ENCODE measurements around the gene SEMA5A. TPM values are rescaled to one million over a fixed set of nuclear protein-coding genes. Genes with fewer than 3 reads are reported as not detected.

Gene SEMA5A
- total RNA-seq, 2 donors from 2014 or later: 16.2 to 19.7 TPM

DNA sequence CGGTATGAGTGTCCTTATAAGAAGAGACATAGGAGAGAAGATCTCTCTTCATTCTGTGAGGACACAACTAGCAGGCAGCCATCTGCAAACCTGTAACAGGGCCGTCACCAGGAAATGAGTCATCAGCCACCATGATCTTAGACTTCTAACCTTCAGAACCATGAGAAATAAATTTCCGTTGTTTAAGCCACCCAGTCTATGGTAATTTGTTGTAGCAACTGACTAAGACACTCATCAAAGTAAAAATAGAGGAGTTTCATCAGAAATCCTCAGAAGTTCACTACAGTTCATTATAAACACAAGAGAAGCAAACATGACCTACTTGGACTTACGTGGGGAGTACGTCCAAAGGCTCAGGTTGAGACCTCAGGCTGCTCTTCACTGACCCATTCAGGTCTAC, 357.7 kb downstream of the SEMA5A start:
- ATAC-seq (no peak), DNase-seq (no peak)
- intact Hi-C loops (cut with DNase I): no loop called here

DNA sequence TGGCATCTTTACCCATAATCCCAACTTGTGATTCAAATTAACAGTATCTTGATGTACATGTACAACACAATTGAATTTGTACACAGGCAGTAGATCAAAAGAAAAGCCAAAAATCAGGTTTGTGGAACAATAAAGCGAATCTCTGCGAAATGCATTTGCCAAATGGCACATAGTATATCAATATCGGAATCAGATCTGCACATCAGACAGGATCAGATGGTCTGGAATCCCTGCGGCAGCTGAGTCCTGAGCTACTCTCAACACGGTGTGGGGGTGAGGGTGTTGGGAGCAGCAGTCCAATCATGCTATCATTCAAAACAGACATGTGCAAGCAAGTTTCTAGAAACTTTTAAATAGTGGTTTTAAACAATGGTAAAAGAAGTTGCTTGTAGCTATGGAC, 358.3 kb downstream of the SEMA5A start:
- ATAC-seq (no peak), DNase-seq (no peak)
- intact Hi-C loops (cut with DNase I): no loop called here

DNA sequence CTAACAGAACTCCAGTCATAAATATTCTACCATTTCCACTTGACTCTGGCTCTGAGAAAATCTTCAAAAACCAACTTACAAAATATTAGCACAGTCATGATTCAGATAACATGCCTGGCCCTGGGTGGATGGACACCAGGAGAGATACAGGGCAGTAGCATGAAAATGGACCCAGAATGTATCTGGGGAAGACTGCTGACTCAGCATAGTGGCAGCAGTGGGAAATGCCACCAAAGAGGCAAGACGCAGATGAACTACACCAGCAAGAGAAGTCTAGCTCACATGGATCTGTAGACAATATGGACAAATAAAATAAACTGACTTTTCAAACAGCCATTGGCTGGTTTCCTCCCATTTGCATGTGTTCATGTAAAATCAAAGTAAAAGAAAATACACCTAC, 359.8 kb downstream of the SEMA5A start:
- ATAC-seq (no peak), DNase-seq (no peak)
- intact Hi-C loops (cut with DNase I): no loop called here

DNA sequence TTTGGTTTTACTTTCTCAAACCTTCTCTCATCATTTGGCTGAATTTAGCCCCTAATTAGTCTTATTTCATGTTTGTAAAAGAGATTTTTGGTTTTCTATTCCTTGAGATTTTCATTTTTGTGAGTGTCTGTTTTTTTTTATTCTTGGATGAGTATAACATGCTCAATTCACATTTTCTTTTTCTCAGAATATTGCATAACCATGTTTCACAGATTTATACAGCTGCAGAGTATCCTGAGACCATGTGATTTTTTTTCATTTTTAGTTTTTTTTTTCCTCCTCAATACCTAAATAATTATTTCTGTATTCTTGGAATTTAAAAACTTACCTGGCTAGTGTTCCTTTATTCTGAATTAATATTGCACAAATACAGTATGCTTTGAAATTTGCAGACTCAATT, 361.9 kb downstream of the SEMA5A start:
- intact Hi-C loops (cut with DNase I): no loop called here
- ATAC-seq (no peak), DNase-seq (no peak)

DNA sequence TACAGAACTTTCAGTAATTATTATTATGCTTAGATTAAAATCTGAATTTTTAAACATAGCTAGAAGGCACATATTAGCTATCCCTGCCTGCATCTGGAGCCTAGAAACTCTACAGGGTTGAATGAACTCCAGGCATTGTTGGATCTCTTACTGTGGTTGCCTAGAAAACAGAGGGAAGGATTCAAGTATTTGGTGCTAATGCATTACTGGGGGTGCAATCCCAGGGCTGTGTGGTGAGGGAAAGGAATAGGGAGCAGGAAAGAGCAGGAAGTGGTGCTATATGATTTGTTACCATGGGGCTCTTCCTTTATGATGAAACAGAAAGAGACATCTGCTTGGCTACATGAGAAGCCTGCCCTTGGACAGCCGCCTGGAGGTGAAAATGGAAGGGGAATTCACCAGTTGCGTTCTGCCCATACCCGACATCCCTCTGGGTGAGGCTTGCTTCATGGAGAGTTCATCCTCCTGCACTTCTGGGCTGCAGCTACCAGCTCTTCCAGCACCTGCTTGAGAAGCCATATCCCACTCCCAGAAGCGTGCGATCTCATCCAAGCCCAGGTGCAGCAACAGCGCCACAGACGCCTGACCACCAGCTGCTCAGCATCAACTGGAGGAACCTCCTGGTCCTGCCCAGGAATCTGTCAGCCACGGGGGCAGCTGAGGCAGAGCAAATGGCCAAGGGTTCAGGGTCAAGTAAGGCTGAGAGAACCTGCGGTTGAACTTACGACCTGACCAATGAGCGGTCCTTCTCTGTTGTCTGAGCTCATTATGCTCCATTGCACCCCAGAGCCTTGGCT, 362.8 kb downstream of the SEMA5A start:
- ATAC-seq (no peak), DNase-seq (no peak)
- intact Hi-C loops (cut with DNase I): no loop called here

DNA sequence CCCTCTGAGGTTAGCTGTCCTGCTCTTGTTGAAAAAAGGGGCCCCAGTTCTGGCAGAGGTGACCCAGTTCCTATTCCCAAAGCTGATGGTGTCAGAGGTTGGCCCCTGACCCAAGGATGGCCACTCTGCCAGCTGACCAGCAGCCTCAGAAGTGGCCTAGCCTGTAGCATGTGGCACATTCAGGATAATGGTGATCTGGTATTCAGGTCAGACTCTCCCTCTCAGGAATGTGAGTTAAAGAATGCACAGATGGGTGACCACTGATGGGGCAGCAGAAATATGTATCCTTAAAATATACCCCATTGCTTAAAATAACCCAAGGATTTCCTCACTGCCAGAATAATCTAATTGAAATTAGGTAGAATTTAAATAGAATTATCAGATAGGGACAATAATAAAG, 369.2 kb downstream of the SEMA5A start:
- no peak for DNase-seq
- no peak for ATAC-seq
- intact Hi-C loops (cut with DNase I): no loop called here

DNA sequence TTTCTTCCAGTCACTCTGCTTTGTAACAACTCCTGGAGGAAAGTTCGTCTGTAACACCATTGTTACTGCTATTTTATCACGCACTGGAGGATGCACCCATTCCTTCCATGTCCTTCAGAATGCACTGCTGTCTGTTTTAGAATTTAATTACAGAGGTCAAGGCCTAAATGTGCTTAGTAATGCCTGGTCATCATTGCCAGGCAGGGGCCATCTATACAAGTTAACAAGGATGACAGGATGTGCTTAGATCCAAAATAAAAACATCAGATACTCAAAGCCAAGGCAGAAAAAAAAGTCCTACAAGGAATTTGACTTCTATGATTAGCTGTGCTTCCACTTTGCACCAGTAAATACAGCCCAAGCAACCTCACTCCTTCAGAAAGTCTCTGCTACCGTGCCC, 371.4 kb downstream of the SEMA5A start:
- no peak for DNase-seq
- no peak for ATAC-seq
- intact Hi-C loops (cut with DNase I): no loop called here

DNA sequence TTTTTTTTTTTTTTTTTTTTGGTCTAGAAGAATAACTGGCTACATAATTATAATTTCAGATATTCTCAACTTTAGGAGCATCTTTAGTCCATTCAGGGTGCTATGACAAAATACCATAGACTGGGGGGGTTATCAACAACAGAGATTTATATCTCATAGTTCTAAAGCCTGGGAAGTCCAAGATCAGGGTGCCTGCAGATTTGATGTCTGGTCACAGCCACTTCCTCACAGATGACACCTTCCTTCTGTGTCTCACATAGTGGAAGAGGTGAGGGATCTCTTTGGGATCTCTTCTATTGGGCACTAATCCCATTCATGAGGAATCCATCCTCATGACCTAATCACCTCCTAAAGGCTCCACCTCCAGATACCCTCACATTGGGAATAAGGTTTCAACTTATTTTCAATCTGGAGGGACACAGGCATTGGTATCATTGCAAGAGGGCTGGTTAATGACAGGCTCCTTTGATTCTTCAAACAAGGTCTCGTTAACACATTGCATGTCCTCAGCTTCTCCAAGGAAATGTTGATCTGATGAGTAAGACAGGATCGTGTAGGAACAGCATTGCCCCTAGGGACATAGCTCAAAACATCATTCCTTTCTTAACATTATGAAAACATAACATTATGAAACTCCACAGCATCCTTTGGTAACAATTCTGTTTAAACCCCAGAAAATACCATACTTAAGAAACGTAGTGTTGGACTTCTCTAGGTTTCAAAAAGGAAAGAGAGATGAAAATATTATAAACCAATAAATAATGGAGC, 372.4 kb downstream of the SEMA5A start:
- ATAC-seq (no peak), DNase-seq (no peak)
- intact Hi-C loops (cut with DNase I): no loop called here

DNA sequence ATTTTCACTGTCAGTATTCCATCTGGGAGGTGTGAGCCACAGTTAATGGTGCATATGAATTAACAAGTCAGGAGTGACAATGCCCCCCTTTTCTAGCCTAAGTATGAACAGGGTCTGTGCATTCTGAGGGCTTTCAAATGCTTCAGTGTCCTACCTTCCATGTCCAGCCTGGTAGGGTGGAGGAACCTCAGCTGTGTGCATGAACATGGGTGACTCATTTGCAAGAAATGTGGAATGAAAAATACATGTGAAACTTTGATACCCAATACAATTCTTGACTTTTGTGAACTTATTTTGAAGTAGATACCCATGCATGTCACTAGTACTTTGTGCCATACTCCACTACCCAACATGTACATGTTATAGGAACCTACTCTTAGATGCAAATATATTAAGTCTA, 375.8 kb downstream of the SEMA5A start:
- no peak for DNase-seq
- ATAC-seq: no peak
- intact Hi-C loops (cut with DNase I): no loop called here

DNA sequence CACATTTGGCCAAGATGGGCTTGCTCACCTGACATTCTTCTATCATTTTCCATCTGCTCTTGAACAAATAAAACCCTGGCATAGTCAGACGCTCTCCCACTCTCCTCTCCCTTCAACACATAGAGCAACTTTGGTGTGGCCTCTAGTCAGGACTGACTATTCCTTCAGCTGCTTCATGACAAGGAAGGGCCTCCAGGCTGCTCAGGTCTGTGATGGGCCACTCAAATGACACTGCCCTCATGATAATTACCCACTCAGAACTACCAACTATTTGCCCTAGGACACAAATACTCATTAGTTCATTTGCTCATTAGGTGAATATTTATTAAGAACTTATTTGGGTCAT, 376.3 kb downstream of the SEMA5A start:
- DNase-seq (no peak), ATAC-seq (no peak)
- intact Hi-C loops (cut with DNase I): no loop called here

DNA sequence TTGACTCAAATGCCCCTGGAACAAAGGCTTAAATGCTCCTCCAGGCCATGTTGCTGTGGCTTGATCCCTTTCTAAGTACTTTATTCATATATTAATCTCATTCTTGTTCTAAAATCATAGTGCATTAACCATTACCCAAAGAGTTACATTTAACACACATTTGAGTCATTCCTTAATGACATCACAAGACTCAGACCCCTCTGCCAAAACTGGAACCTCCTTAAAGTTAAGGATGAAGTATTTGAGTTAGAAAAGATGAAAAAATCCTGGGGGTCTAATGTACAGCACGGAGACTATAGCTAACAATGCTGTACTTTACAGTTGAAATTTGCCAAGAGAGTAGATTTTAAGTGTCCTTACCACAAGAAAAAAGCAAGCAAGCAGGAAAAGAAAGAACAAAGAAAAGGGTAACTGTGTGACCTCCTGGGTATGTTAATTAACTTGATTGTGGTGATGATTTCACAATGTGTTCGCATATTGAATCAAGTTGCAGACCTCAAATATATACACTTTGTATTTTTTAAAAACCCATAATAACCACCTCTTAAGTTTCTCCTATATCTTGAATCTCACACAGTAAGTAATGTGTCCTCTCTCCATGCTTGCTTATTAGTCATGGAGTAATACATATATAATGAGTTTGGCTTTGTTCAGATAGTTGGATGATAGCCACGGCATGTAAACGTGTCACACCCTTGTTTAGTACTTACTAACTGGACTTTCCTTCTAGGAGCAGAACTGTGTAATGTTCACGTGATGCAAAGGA, 376.9 kb downstream of the SEMA5A start:
- DNase-seq (no peak), ATAC-seq (no peak)
- intact Hi-C loops (cut with DNase I): no loop called here

DNA sequence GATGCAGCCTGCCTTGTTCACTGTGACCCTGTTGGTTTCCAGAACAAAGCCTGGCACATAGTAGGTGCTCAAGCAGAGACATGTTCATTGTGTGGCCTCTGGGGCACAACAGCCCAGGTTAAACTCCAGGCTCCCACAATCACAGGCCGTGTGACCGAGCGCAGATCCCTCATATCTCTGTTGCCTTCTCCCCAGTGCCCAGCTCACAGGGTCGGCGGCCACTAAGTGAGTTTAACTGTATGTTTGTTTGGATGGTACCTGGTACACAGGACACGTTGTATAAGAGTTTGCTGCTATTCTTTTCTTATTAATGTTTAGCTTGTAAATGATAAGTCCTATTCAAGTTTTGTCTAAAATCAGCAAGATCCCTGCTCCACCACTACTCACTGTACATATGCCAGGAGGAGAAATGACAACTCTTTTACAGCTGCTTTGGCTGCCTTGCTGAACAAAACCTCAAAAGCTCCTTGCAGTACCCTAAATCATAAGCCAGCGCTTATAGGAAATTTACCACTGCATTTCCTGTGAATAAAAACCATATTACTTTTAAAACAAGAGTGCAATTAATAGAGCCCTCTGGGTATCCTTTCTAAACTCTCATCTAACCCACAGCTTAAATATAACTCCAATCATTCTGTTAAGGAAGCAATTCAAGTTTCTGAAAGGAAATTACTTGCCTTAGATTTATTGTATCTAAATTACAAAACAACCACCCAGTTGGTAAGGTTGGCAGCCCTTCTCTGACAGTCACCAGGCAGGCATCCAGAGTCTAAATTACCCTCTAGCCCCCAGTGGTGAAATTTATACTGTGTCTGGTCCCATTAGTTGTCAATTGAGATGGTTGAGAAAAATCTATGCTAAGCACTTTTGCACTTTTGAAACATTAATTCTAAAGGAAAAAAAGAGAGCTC, 379.4 kb downstream of the SEMA5A start:
- DNase-seq (no peak), ATAC-seq (no peak)
- intact Hi-C loops (cut with DNase I): no loop called here

DNA sequence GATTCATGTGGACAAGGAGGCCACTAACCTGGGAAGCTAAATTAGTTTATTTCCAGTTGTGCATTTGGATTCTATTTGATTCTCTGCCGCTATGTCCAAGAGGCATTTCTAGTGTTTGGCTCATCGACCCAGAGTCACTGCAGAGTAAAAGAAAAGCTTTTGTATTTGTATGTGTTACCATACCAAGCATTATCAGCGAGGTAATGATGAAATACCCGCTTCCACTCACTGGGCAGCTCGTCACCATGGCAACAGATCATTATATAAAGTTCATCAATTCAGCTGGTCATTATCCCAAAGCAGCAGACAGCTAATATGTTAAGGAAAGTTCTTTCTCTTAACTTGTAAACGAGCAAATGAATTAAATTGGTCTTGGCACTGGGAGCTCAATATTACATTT, 380.3 kb downstream of the SEMA5A start:
- intact Hi-C loops (cut with DNase I): no loop called here
- DNase-seq: no peak

DNA sequence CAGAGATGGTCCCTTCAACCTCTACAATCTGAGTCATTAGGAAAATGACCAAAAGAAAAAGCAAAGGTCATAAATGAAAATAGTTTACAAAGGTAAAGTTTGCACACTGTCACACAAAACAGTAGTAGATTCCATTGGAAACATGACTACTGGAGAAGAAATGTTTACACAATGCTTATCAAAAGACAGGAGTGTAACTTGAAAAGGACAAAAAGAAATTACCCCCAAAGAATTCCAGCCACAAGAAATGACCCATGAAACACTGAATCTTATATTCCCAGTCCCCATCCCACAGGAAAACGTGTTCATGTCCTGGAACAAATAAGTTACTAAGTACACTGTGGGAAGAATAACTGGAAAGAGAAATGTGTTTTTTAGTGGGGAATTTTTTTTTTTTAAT, 385.1 kb downstream of the SEMA5A start:
- no peak for DNase-seq
- no peak for ATAC-seq
- intact Hi-C loops (cut with DNase I): no loop called here

More for the DNA sequence above, 380.3 kb downstream of the SEMA5A start:
- ATAC-seq: no peak

DNA sequence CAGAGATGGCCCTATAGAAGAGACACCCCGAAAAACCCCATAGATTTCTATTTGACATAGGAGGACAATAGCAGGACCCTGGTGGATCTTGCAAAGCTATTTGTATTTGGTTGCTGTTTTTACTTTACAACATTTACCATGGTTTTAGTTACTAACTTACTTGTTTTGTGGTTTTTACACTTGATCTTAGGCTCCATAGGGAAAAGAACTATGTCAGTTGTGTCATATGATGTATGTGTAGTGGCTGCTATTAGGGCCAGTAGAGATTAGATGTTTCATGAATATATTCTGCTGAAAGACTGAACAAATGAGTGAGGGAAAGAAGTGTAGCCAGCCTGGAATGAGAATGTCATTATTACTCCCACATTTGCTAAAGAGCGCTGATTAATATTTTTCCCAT, 388.1 kb downstream of the SEMA5A start:
- no peak for ATAC-seq
- intact Hi-C loops (cut with DNase I): no loop called here
- DNase-seq: no peak

DNA sequence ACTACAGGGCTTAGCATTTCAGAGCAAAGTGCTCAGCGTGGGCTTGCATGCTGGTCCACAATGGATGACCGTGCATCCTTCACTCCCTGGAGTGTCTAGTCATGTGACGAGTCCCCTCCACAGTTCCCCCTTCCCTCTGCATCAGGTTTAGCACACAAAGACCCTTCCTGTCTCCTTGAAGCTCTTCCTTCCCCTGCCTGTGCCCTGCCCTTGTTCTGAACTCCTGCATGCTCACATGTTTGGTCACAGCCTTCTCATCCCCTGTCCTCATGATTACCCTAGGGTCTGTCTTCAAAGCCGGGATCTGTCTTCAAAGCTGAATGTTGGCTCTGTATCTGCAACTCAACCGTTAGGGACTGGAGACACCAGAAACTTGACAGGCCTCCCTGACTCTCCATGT, 388.9 kb downstream of the SEMA5A start:
- no peak for DNase-seq
- intact Hi-C loops (cut with DNase I): no loop called here
- no peak for ATAC-seq

DNA sequence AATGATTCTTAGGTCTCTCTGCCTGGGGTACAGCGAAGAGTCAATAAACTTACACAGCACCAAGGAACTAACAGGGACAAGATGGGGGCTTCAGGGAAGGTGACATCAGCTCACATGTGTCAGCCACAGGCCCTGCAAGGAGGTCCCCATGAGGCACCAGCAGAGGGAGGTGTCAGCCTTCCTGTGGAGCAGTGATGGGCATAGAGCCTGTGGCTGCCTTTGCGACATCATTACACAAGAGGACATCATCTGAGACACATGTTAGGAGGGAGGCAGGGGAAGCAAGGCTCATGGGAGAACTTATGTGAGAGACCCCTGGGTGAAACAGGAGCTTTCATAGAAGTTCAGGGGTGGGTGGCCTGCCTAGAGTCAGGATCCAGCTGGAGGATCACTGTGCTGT, 389.6 kb downstream of the SEMA5A start:
- ATAC-seq (peak; percentile 47 to 80), DNase-seq (peak; percentile 37)
- intact Hi-C loops (cut with DNase I): no loop called here

DNA sequence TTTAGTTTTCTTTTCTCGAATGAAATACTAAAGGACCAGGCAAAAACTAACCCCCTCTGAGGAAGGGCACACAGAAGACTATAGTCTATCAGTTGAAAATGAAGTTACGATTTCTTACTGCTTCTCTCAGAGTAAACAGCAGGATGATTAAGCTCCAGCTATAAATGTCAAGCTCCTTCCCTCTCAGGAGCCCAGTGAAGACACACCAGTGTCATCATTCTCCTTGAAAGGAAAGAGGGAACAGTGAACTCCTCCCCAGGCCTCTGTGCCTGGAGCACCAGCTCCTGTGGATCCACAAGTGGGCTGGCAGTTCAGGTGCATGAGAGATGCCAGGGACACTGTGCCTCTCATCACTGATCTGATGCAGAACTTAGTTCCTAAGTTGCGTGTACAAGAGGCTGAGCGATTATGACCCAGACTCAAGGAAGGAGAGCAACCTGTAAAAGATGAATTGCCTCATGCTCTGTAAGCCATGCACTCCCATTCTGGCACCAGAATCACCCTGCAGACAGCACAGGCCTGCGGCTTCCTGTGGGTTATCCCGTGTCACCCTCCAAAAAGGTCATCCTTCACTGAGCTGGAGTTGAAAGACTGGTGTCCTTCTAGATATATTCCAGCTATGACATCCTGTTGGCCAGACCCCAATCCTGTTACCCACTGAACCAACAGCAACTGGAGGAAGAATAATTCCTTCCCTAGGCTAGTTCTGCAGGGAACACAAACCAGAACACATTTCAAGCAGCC, 394.0 kb downstream of the SEMA5A start:
- intact Hi-C loops (cut with DNase I): no loop called here
- ATAC-seq (peak; percentile 47 to 56), DNase-seq (no peak)

DNA sequence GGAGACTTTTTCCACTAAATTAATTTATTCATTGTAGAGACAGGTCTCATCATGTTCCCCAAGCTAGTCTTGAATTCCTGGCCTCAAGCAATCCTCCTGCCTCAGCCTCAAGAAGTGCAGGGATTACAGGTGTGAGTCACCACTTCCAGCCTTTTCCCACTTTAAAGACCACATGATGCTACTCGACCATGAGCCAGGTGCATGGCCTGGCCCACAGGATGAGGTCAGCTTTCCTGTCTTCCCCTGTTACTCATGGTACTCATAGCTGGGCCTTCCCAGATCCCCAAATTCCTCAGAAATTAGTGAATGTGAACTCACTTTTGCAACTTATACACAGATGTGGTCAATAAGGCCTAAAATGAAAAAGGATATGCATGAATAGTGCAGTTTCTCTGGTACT, 395.9 kb downstream of the SEMA5A start:
- intact Hi-C loops (cut with DNase I): no loop called here
- ATAC-seq (no peak), DNase-seq (no peak)

Data from left cardiac atrium (tissue), 4 donors.